Mesenchymal stem cell (in vitro differentiated cells and primary cell): ENCODE data around the gene BNIP2.

Experiments used
- DNase-seq: peaks from one replicate; pipeline ENCODE4 v3.0.0-alpha.2; 2013
- H2AFZ ChIP-seq: one replicate; pipeline ENCODE4 v1.6.1; 2013; ENCODE audit warnings: low read depth, mild to moderate bottlenecking, control low read depth, inconsistent platforms, low read length, moderate library complexity
- H2AK5ac ChIP-seq: 2 replicates; pipeline ENCODE4 v1.6.1; 2013; ENCODE audit warnings: low read length, moderate library complexity, mild to moderate bottlenecking, inconsistent platforms; ENCODE audit not compliant: severe bottlenecking
- H2BK120ac ChIP-seq: one replicate; pipeline ENCODE4 v1.6.1; 2013; ENCODE audit warnings: low read depth, mild to moderate bottlenecking, inconsistent platforms, low read length, moderate library complexity
- H2BK12ac ChIP-seq, 2 experiments: one replicate each; pipeline ENCODE4 v1.6.1; 2013; ENCODE audit warnings: inconsistent platforms in 2 of 2, low read length in 2 of 2, mild to moderate bottlenecking in 2 of 2, moderate library complexity in 2 of 2, control low read depth in 1 of 2
- H2BK15ac ChIP-seq: one replicate; pipeline ENCODE4 v1.6.1; 2013; ENCODE audit warnings: mild to moderate bottlenecking, low read depth, inconsistent platforms; ENCODE audit not compliant: poor library complexity, severe bottlenecking
- H2BK5ac ChIP-seq: 2 replicates; pipeline ENCODE4 v1.6.1; 2013; ENCODE audit warnings: low read depth, mild to moderate bottlenecking, low read length, control low read depth, inconsistent platforms; ENCODE audit not compliant: poor library complexity, severe bottlenecking
- H3K14ac ChIP-seq, 2 experiments: one replicate each; pipeline ENCODE4 v1.6.1; 2013; ENCODE audit warnings: inconsistent platforms in 2 of 2, low read length in 2 of 2, control low read depth in 1 of 2, mild to moderate bottlenecking in 1 of 2, moderate library complexity in 1 of 2
- H3K18ac ChIP-seq, 2 experiments: one replicate each; pipeline ENCODE4 v1.6.1; 2013; ENCODE audit warnings: inconsistent platforms in 2 of 2, low read length in 2 of 2, control low read depth in 1 of 2, low read depth in 1 of 2, mild to moderate bottlenecking in 1 of 2
- H3K23ac ChIP-seq, 2 experiments: one replicate each; pipeline ENCODE4 v1.6.1; 2013; ENCODE audit warnings: inconsistent platforms in 2 of 2, low read length in 2 of 2, mild to moderate bottlenecking in 2 of 2, moderate library complexity in 2 of 2, control low read depth in 1 of 2
- H3K27ac ChIP-seq: 2 replicates; pipeline ENCODE4 v1.5.1; 2013; ENCODE audit warnings: mild to moderate bottlenecking, moderate library complexity, low read length, control low read depth, inconsistent platforms; ENCODE audit not compliant: poor library complexity, severe bottlenecking
- H3K27me3 ChIP-seq, 2 experiments: 2 replicates each; pipeline versions ENCODE4 v1.6.1 to v1.7.0; 2013; ENCODE audit warnings: low read length in 2 of 2, mild to moderate bottlenecking in 2 of 2, moderate library complexity in 2 of 2, control low read depth in 1 of 2, inconsistent platforms in 1 of 2; ENCODE audit not compliant: control insufficient read depth in 1 of 2, insufficient read depth in 1 of 2
- H3K36me3 ChIP-seq, 2 experiments: 2 replicates each; pipeline versions ENCODE4 v1.6.1 to v1.7.0; 2013; ENCODE audit warnings: low read length in 2 of 2, control low read depth in 1 of 2, inconsistent platforms in 1 of 2, low read depth in 1 of 2, mild to moderate bottlenecking in 1 of 2; ENCODE audit not compliant: insufficient read depth in 2 of 2, control insufficient read depth in 1 of 2
- H3K4ac ChIP-seq, 2 experiments: one replicate each; pipeline ENCODE4 v1.6.1; 2013; ENCODE audit warnings: inconsistent platforms in 2 of 2, low read length in 2 of 2, mild to moderate bottlenecking in 2 of 2, moderate library complexity in 2 of 2, control low read depth in 1 of 2, low read depth in 1 of 2
- H3K4me1 ChIP-seq: 2 replicates; pipeline ENCODE4 v1.6.1; 2013; ENCODE audit warnings: low read depth, low read length, control low read depth; ENCODE audit not compliant: control insufficient read depth, insufficient read depth
- H3K4me2 ChIP-seq: 2 replicates; pipeline ENCODE4 v1.6.1; 2013; ENCODE audit warnings: low read length, mild to moderate bottlenecking, inconsistent platforms; ENCODE audit not compliant: poor library complexity, severe bottlenecking
- H3K4me3 ChIP-seq, 2 experiments: 2 replicates each; pipeline versions ENCODE4 v1.5.1 to v1.7.0; 2013; ENCODE audit warnings: low read length in 2 of 2, mild to moderate bottlenecking in 2 of 2, control low read depth in 1 of 2, low read depth in 1 of 2; ENCODE audit not compliant: insufficient read depth in 1 of 2
- H3K79me1 ChIP-seq: replicated peaks from 2 replicates; pipeline ENCODE4 v1.6.1; 2013; ENCODE audit warnings: mild to moderate bottlenecking, control low read depth, low read length, inconsistent platforms; ENCODE audit not compliant: poor library complexity, severe bottlenecking
- H3K9ac ChIP-seq: 2 replicates; pipeline ENCODE4 v1.7.0; 2013; ENCODE audit warnings: mild to moderate bottlenecking, low read length, moderate library complexity
- H3K9me3 ChIP-seq: 2 replicates; pipeline ENCODE4 v1.7.0; 2013; ENCODE audit warnings: mild to moderate bottlenecking, low read length; ENCODE audit not compliant: control insufficient read depth
- H4K8ac ChIP-seq: one replicate; pipeline ENCODE4 v1.6.1; 2013; ENCODE audit warnings: inconsistent platforms, mild to moderate bottlenecking, low read length, moderate library complexity
- H4K91ac ChIP-seq: one replicate; pipeline ENCODE4 v1.6.1; 2013; ENCODE audit warnings: mild to moderate bottlenecking, low read length, inconsistent platforms
- WGBS: methylation state at CpG from one replicate; pipeline ENCODE4 v1.1.7; 2013; ENCODE audit warnings: mixed read lengths; 5-methylcytosine and 5-hydroxymethylcytosine counted together

BNIP2 gene

DNA sequence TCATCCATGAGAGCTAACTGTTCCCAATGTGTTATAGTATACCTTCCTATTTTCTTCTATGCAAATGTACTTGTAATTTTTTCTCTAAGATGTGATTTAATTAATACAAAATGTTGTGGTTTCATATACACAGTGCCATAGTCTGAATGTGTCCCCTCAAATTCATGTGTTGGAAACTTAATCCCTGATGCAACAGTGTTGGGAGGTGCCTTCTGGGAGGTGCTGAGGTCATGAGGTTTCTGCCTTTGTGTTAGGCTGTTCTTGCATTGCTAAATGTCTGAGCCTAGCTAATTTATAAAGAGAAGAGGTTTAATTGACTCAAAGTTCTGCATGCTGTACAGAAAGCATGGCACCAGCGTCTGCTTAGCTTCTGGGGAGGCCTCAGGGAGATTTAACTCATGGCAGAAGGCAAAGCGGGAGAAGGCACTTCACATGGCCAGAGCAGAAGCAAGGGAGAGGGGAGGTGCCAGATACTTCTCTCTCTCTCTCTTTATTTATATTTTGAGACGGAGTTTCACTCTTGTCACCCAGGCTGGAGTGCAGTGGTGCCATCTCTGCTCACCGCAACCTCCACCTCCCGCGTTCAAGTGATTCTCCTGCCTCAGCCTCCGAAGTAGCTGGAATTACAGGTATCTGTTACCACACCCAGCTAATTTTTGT, 34.7 kb upstream of the BNIP2 start:
- no peak overlapping the region for H3K4me2 ChIP-seq
- H3K4me1 ChIP-seq: no peaks in the 10 kb centered on the region
- H3K9me3 ChIP-seq: no peaks in the 10 kb centered on the region
- no peak overlapping the region for H2AFZ ChIP-seq
- no peak overlapping the region for H2BK12ac ChIP-seq
- DNase-seq: no peak
- no peak overlapping the region for H4K91ac ChIP-seq
- no peak overlapping the region for H4K8ac ChIP-seq
- no peak overlapping the region for H3K23ac ChIP-seq
- H3K27me3 ChIP-seq: peaks cover 6 to 21% of the 10 kb centered on the region in 2 experiments
- 70% methylated on average over 5 of the region's 7 CpGs for WGBS
- no peak overlapping the region for H2BK15ac ChIP-seq
- no peak overlapping the region for H2BK120ac ChIP-seq
- H3K9ac ChIP-seq: no peak overlapping the region
- no peak overlapping the region for H2AK5ac ChIP-seq
- H3K36me3 ChIP-seq: no peaks in the 10 kb centered on the region
- no peak overlapping the region for H3K27ac ChIP-seq
- H3K18ac ChIP-seq: no peak overlapping the region
- H3K4me3 ChIP-seq: no peak overlapping the region
- no peak overlapping the region for H2BK5ac ChIP-seq
- H3K14ac ChIP-seq: no peak overlapping the region
- no peaks in the 10 kb centered on the region for H3K79me1 ChIP-seq
- no peak overlapping the region for H3K4ac ChIP-seq

DNA sequence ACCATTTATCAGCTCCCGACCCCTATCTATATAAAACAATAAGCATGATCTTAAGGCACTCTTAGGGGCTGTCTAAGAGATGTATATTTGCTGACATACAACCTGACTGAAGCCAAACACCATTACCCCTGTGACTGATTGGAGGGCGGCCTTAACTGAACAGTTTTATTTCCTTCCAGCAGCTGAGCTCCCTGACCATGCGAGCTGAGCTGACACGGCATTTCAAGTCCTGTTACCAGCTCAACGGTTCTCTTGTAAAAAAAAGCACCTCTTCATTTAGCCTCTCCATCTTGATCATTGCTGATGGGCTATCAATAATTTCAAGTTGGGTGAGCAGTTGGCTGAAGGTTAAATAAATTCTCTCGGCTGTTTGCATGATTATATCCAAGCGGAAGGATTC, 33.4 kb upstream of the BNIP2 start:
- Histone ChIP-seq H4K91ac (no peak overlapping the region), H2AFZ (no peak overlapping the region), H3K18ac (no peak overlapping the region), H3K4ac (no peak overlapping the region), H3K14ac (no peak overlapping the region), H3K27ac (no peak overlapping the region), H3K27me3 (peaks cover 5 to 13% of the 10 kb centered on the region in 2 experiments), H3K36me3 (no peaks in the 10 kb centered on the region), H4K8ac (no peak overlapping the region), H2AK5ac (no peak overlapping the region), H3K23ac (no peak overlapping the region), H3K4me2 (no peak overlapping the region), H3K4me1 (no peaks in the 10 kb centered on the region), H2BK5ac (no peak overlapping the region), H3K9ac (no peak overlapping the region), H3K4me3 (no peak overlapping the region), H2BK15ac (no peak overlapping the region), H2BK12ac (no peak overlapping the region), H2BK120ac (no peak overlapping the region), H3K79me1 (no peaks in the 10 kb centered on the region), H3K9me3 (no peaks in the 10 kb centered on the region)
- WGBS: 81% methylated on average over 7 of the region's 7 CpGs
- DNase-seq: no peak

DNA sequence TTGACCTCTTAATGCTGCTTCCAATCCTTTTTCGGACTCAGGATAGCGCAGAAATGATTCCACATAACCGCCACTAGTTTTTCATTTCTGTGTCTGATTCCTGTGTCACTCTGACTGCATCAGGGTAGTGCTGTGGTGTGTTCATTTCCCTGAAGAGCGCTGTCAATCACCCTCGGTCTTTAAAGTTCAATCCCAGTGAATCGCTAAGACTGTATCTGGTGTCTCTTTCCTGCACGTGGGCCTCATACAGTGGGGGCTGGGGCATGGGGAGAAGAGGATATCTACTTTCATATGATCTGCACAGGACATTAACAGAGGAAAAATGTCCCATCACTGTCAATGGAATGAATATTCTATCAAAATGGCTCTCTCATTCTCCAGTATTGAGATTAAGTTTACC, 32.9 kb upstream of the BNIP2 start:
- Histone ChIP-seq H3K23ac (no peak overlapping the region), H4K8ac (no peak overlapping the region), H3K14ac (no peak overlapping the region), H2AFZ (no peak overlapping the region), H2AK5ac (no peak overlapping the region), H3K4me3 (no peak overlapping the region), H3K36me3 (no peaks in the 10 kb centered on the region), H4K91ac (no peak overlapping the region), H3K79me1 (no peaks in the 10 kb centered on the region), H3K18ac (no peak overlapping the region), H3K27me3 (peaks cover 5 to 9% of the 10 kb centered on the region in 2 experiments), H3K9me3 (no peaks in the 10 kb centered on the region), H3K27ac (no peak overlapping the region), H3K4ac (no peak overlapping the region), H3K4me1 (no peaks in the 10 kb centered on the region), H2BK15ac (no peak overlapping the region), H2BK5ac (no peak overlapping the region), H3K9ac (no peak overlapping the region), H2BK120ac (no peak overlapping the region), H3K4me2 (no peak overlapping the region), H2BK12ac (no peak overlapping the region)
- 91% methylated on average over 7 of the region's 7 CpGs for WGBS
- DNase-seq: no peak

DNA sequence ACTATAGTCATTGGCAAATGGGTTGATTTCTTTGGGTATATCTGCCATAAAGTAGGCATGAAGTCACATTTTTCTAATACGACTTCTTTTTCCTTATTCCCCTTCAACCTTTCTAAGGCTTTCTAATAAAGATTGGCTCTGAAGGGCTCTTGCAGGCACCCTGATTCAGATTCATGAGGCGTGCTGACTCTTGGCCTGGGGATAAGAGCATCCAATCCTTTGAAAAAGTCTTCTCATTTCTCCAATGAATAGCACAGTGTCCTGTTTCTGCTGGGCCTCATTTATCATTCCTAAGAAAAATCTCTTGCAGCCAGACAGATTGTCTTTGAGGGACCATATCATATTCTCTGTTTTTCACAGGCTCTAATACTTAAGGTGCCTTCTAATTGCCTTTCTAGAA, 32.3 kb upstream of the BNIP2 start:
- Histone ChIP-seq H3K4me3 (no peak overlapping the region), H3K18ac (no peak overlapping the region), H2BK15ac (no peak overlapping the region), H3K4me2 (no peak overlapping the region), H2AK5ac (no peak overlapping the region), H3K4me1 (no peaks in the 10 kb centered on the region), H2BK120ac (no peak overlapping the region), H3K23ac (no peak overlapping the region), H2BK5ac (no peak overlapping the region), H3K79me1 (no peaks in the 10 kb centered on the region), H3K27ac (no peak overlapping the region), H3K36me3 (no peaks in the 10 kb centered on the region), H2BK12ac (no peak overlapping the region), H3K14ac (no peak overlapping the region), H3K4ac (no peak overlapping the region), H3K27me3 (peaks cover 5 to 15% of the 10 kb centered on the region in 2 experiments), H3K9me3 (peaks cover 4% of the 10 kb centered on the region), H4K91ac (no peak overlapping the region), H3K9ac (no peak overlapping the region), H4K8ac (no peak overlapping the region), H2AFZ (no peak overlapping the region)
- 82% methylated on average over 2 of the region's 2 CpGs for WGBS
- no peak for DNase-seq
